Peyer's patch (tissue), 4 donors: Measurements from ENCODE around the gene NRXN3. TPM values are rescaled to one million over a fixed set of nuclear protein-coding genes. Genes with fewer than 3 reads are reported as not detected.
"Not testable (repeated sequence)": the region's sequence is repeated elsewhere in the genome, so short reads cannot be mapped to it uniquely, and the experiment has no call there.

Experiments
- DNase-seq, 3 donors: peaks; one replicate each; pipeline ENCODE4 v3.0.0-alpha.2; 2017 to 2019
- H3K27ac ChIP-seq, 4 donors: fragments of 200-600 bp; sonication (generic); one replicate each; pipeline ENCODE4 v1.5.1; 2016 to 2019
- H3K27me3 ChIP-seq, 2 donors: fragments of 200-600 bp; sonication (generic); one replicate each; pipeline ENCODE4 v1.5.1; 2019
- H3K36me3 ChIP-seq, 3 donors: fragments of 200-600 bp; sonication (generic); one replicate each; pipeline ENCODE4 v1.5.1; 2016 to 2019
- H3K4me1 ChIP-seq, 4 donors: fragments of 200-600 bp; sonication (generic); one replicate each; pipeline ENCODE4 v1.5.1; 2016 to 2019
- H3K4me3 ChIP-seq, 4 donors: fragments of 200-600 bp; sonication (generic); 1 replicate in 3 of 4; 2 replicates in 1 of 4; pipeline ENCODE4 v1.5.1; 2016 to 2019; ENCODE audit warnings: mild to moderate bottlenecking in 1 of 4
- H3K9me3 ChIP-seq, 4 donors: fragments of 200-600 bp; sonication (generic); one replicate each; pipeline ENCODE4 v1.5.1; 2016 to 2019; ENCODE audit warnings: mild to moderate bottlenecking in 1 of 4
- POLR2A ChIP-seq, 2 donors: fragments of 450-650 bp; IDR thresholded peaks; one replicate each; pipeline ENCODE4 v1.5.1; 2017; ENCODE audit warnings: antibody characterized with exemption in 2 of 2, mild to moderate bottlenecking in 2 of 2, moderate library complexity in 2 of 2
- total RNA-seq, 4 donors: library from RNA; depleted of rRNA; stranded (reverse); fragments of >200 nt; gene quantifications; one replicate each; pipeline ENCODE4 v1.1.0, GENCODE V29; 2016
- TF ChIP-seq, protein P1 (sequence below), 6 experiments: fragments of 450-650 bp in 4 of 6; fragments of 200-600 bp in 2 of 6; sonication (generic) in 1 of 6; IDR thresholded peaks; one replicate each; pipeline ENCODE4 v1.5.1; 2017 to 2019; ENCODE audit warnings: antibody characterized with exemption in 6 of 6, mild to moderate bottlenecking in 3 of 6, moderate library complexity in 1 of 6

NRXN3 gene
- total RNA-seq, 4 donors from 2014 or later, result 1.6 to 10.2 (median 4.4) TPM

DNA sequence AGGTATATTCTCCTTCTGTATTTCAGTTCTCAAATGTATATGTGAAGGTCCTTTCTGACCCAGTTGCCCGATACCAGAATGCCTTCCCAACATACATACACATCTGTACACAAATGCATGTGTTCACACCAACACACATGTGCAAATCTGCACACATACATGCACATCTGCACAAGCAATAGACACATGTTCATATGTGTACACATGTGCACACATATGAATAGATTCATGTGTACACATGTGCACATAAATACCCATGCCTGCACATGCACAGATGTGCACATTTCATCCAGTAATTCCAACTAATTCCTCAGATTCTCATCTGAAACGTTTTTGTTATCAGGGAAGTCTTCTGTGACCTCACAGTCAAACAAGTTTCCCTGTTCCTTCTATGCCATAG lies 933.6 kb downstream of the NRXN3 start:
- Histone ChIP-seq H3K27ac (no peak overlapping the region), H3K27me3 (no peaks in the 10 kb centered on the region), H3K4me1 (no peaks in the 10 kb centered on the region), H3K9me3 (no peaks in the 10 kb centered on the region), H3K4me3 (no peak overlapping the region), H3K36me3 (no peaks in the 10 kb centered on the region)
- no peak for DNase-seq
- TF ChIP-seq POLR2A (IDR thresholded peaks at IDR 0.05), result no peak
- TF ChIP-seq, protein P1, sequence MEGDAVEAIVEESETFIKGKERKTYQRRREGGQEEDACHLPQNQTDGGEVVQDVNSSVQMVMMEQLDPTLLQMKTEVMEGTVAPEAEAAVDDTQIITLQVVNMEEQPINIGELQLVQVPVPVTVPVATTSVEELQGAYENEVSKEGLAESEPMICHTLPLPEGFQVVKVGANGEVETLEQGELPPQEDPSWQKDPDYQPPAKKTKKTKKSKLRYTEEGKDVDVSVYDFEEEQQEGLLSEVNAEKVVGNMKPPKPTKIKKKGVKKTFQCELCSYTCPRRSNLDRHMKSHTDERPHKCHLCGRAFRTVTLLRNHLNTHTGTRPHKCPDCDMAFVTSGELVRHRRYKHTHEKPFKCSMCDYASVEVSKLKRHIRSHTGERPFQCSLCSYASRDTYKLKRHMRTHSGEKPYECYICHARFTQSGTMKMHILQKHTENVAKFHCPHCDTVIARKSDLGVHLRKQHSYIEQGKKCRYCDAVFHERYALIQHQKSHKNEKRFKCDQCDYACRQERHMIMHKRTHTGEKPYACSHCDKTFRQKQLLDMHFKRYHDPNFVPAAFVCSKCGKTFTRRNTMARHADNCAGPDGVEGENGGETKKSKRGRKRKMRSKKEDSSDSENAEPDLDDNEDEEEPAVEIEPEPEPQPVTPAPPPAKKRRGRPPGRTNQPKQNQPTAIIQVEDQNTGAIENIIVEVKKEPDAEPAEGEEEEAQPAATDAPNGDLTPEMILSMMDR (IDR thresholded peaks at IDR 0.05), result no peak

DNA sequence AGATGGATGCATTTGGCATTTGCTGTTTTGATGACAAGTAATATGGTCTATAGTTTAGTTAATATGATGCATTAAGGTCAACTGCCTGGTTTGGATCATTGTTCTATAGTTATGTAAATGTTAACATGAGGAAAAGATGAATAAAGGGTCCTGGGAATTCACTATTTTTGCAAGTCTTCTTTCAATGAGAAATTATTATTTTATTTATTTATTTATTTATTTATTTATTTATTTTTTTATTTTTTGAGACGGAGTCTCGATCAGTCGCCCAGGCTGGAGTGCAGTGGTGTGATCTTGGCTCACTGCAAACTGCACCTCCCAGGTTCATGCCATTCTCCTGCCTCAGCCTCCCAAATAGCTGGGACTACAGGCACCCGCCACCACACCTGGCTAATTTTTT lies 940.4 kb downstream of the NRXN3 start:
- DNase-seq, H3K4me3 ChIP-seq, H3K9me3 ChIP-seq, H3K36me3 ChIP-seq, H3K4me1 ChIP-seq, H3K27me3 ChIP-seq, H3K27ac ChIP-seq: not testable (repeated sequence)

GRCh38 chr14:79111987-79112501 lies 941.9 kb downstream of the NRXN3 start:
- H3K4me3 ChIP-seq, result no peak overlapping the region
- H3K36me3 ChIP-seq, result no peaks in the 10 kb centered on the region
- H3K9me3 ChIP-seq, result no peaks in the 10 kb centered on the region
- TF ChIP-seq, protein P1 (IDR thresholded peaks at IDR 0.05), result no peak
- no peak for TF ChIP-seq POLR2A (IDR thresholded peaks at IDR 0.05)
- peak overlapping the region in 1 of 4 donors; percentile 63 for H3K27ac ChIP-seq
- no peaks in the 10 kb centered on the region for H3K4me1 ChIP-seq
- no peaks in the 10 kb centered on the region for H3K27me3 ChIP-seq
- no peak for DNase-seq

GRCh38 chr14:79117561-79117960 lies 947.4 kb downstream of the NRXN3 start:
- Histone ChIP-seq H3K27ac (no peak overlapping the region), H3K4me1 (no peaks in the 10 kb centered on the region), H3K27me3 (no peaks in the 10 kb centered on the region), H3K36me3 (no peaks in the 10 kb centered on the region), H3K9me3 (no peaks in the 10 kb centered on the region), H3K4me3 (no peak overlapping the region)
- DNase-seq, result no peak
- TF ChIP-seq POLR2A (IDR thresholded peaks at IDR 0.05), result no peak
- TF ChIP-seq, protein P1 (IDR thresholded peaks at IDR 0.05), result no peak

GRCh38 chr14:79118291-79118690 lies 948.1 kb downstream of the NRXN3 start:
- Histone ChIP-seq H3K27ac (no peak overlapping the region), H3K4me1 (no peaks in the 10 kb centered on the region), H3K9me3 (no peaks in the 10 kb centered on the region), H3K4me3 (no peak overlapping the region), H3K27me3 (no peaks in the 10 kb centered on the region), H3K36me3 (no peaks in the 10 kb centered on the region)
- TF ChIP-seq POLR2A (IDR thresholded peaks at IDR 0.05), result no peak
- TF ChIP-seq, protein P1 (IDR thresholded peaks at IDR 0.05), result no peak
- no peak for DNase-seq

DNA sequence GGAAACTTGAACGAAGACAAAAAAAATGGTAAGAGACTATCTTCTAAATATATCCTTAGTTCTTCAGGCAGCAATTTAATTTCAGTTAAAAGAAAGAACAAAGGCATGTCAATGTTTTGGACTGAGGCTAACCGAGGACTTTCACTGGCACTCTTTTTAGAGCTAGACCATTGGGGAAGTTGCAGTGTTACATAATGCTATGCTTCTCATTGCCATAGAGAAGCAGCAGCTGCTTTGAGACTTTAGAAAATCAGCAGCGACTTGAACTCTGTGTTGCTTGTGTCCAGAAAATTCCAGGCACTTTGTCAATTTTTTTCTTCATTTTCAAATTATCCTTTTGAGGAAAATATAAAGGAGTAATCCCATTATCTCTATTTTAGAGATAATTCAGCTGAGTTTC lies 964.2 kb downstream of the NRXN3 start:
- no peak overlapping the region for H3K4me3 ChIP-seq
- DNase-seq, result no peak
- no peaks in the 10 kb centered on the region for H3K36me3 ChIP-seq
- no peak overlapping the region for H3K27ac ChIP-seq
- no peaks in the 10 kb centered on the region for H3K27me3 ChIP-seq
- H3K4me1 ChIP-seq, result no peaks in the 10 kb centered on the region
- H3K9me3 ChIP-seq, result no peaks in the 10 kb centered on the region
- TF ChIP-seq, protein P1 (IDR thresholded peaks at IDR 0.05), result no peak
- TF ChIP-seq POLR2A (IDR thresholded peaks at IDR 0.05), result no peak
